GM18507 (cell line): Measurements from ENCODE around the gene MPC1.
"Not testable (repeated sequence)": the region's sequence is repeated elsewhere in the genome, so short reads cannot be mapped to it uniquely, and the experiment has no call there.

Experiments used
- DNase-seq: peaks from one replicate; pipeline ENCODE4 v3.0.0; 2011; ENCODE audit warnings: low read depth; ENCODE audit not compliant: insufficient read length; ENCODE audit errors: extremely low spot score
- FAIRE-seq: peaks from 2 replicates; lab custom pipeline; 2011; peaks lifted over from hg19 to GRCh38; lab: Jason Lieb, UNC

The MPC1 gene

GRCh38 chr6:166352923-166353322, 29.8 kb downstream of the MPC1 start:
- DNase-seq (no peak), FAIRE-seq (no peak)

- DNase-seq = peak; percentile 36
- peak; percentile 95 for FAIRE-seq
Observed at GRCh38 chr6:166351715-166352285, 30.9 kb downstream of the MPC1 start.

- no peak for FAIRE-seq
Observed at GRCh38 chr6:166348305-166348949, 34.3 kb downstream of the MPC1 start.

GRCh38 chr6:166346965-166347364, 35.8 kb downstream of the MPC1 start:
- FAIRE-seq = no peak

More at GRCh38 chr6:166348305-166348949, 34.3 kb downstream of the MPC1 start:
- no peak for DNase-seq

GRCh38 chr6:166346449-166346848, 36.3 kb downstream of the MPC1 start:
- FAIRE-seq (no peak), DNase-seq (no peak)

More at GRCh38 chr6:166346965-166347364, 35.8 kb downstream of the MPC1 start:
- DNase-seq = no peak

GRCh38 chr6:166345672-166346071, 37.1 kb downstream of the MPC1 start:
- not testable (repeated sequence) for DNase-seq, FAIRE-seq

GRCh38 chr6:166344921-166345320, 37.8 kb downstream of the MPC1 start:
- FAIRE-seq, DNase-seq: not testable (repeated sequence)

GRCh38 chr6:166344240-166344639, 38.5 kb downstream of the MPC1 start:
- DNase-seq = no peak
- FAIRE-seq = no peak

- FAIRE-seq (peak; percentile 65), DNase-seq (no peak)
Observed at GRCh38 chr6:166343150-166343487, 39.6 kb downstream of the MPC1 start.

- FAIRE-seq = peak; percentile 86
Observed at GRCh38 chr6:166342349-166343149, 40.2 kb downstream of the MPC1 start, which contains the start of gene SFT2D1. Gene SFT2D1 (minus strand): TSS chr6:166342545. CDS start chr6:166342481, 64 bp downstream.

GRCh38 chr6:166341977-166342348, 40.8 kb downstream of the MPC1 start:
- DNase-seq = no peak
- FAIRE-seq = no peak

More at GRCh38 chr6:166342349-166343149, 40.2 kb downstream of the MPC1 start, which contains the start of gene SFT2D1:
- DNase-seq = peak; percentile 90

GRCh38 chr6:166341464-166341863, 41.3 kb downstream of the MPC1 start:
- FAIRE-seq (no peak), DNase-seq (no peak)

- DNase-seq (no peak), FAIRE-seq (no peak)
Observed at GRCh38 chr6:166338854-166339253, 43.9 kb downstream of the MPC1 start.

GRCh38 chr6:166336847-166337246, 45.9 kb downstream of the MPC1 start:
- DNase-seq = no peak
- FAIRE-seq = peak; percentile 5

- FAIRE-seq (peak; percentile 81), DNase-seq (no peak)
Observed at GRCh38 chr6:166335378-166336302, 47.1 kb downstream of the MPC1 start.

- DNase-seq = no peak
- no peak for FAIRE-seq
Observed at GRCh38 chr6:166334878-166335277, 47.9 kb downstream of the MPC1 start.

- peak; percentile 89 for FAIRE-seq
- DNase-seq = peak; percentile 56
Observed at GRCh38 chr6:166333172-166333995, 49.4 kb downstream of the MPC1 start.

- no peak for DNase-seq
- no peak for FAIRE-seq
Observed at GRCh38 chr6:166331503-166332415, 51.0 kb downstream of the MPC1 start.
